Endodermal cell (in vitro differentiated cells): ENCODE data around the gene CD36. TPM values are rescaled to one million over a fixed set of nuclear protein-coding genes. Genes with fewer than 3 reads are reported as not detected.

Experiments used
- DNase-seq: peaks from one replicate; pipeline ENCODE4 v3.0.0-alpha.2; 2017
- H3K27ac ChIP-seq: 2 replicates; pipeline ENCODE4 v1.5.1; 2013; ENCODE audit warnings: mild to moderate bottlenecking, low read depth, low read length, moderate library complexity
- H3K27me3 ChIP-seq: 2 replicates; pipeline ENCODE4 v1.6.1; 2013; ENCODE audit warnings: mild to moderate bottlenecking, low read length, moderate library complexity; ENCODE audit not compliant: insufficient read depth, control insufficient read depth, poor library complexity, severe bottlenecking
- H3K36me3 ChIP-seq: 2 replicates; pipeline ENCODE4 v1.7.0; 2013; ENCODE audit warnings: mild to moderate bottlenecking, low read length, moderate library complexity; ENCODE audit not compliant: control insufficient read depth, insufficient read depth
- H3K4me1 ChIP-seq: one replicate; pipeline ENCODE4 v1.7.0; 2013; ENCODE audit warnings: low read length; ENCODE audit not compliant: control insufficient read depth, insufficient read depth
- H3K4me3 ChIP-seq: 2 replicates; pipeline ENCODE4 v1.5.1; 2013; ENCODE audit warnings: mild to moderate bottlenecking, low read length, moderate library complexity
- H3K9ac ChIP-seq: 2 replicates; pipeline ENCODE4 v1.6.1; 2013; ENCODE audit warnings: mild to moderate bottlenecking, low read length, moderate library complexity; ENCODE audit not compliant: poor library complexity, severe bottlenecking; ENCODE audit errors: extremely low read depth
- H3K9me3 ChIP-seq: 2 replicates; pipeline ENCODE4 v1.6.1; 2013; ENCODE audit warnings: mild to moderate bottlenecking, low read length, moderate library complexity; ENCODE audit not compliant: control insufficient read depth
- H3K27ac Mint-ChIP-seq: 2 replicates; pipeline ENCODE4 v1.8.0; 2020; ENCODE audit warnings: mixed read lengths
- H3K27me3 Mint-ChIP-seq: 2 replicates; pipeline ENCODE4 v1.8.0; 2021; ENCODE audit warnings: mild to moderate bottlenecking, mixed read lengths; ENCODE audit not compliant: insufficient read depth
- H3K36me3 Mint-ChIP-seq: 2 replicates; pipeline ENCODE4 v1.8.0; 2020; ENCODE audit warnings: low read depth, mixed read lengths
- H3K4me1 Mint-ChIP-seq: 2 replicates; pipeline ENCODE4 v1.8.0; 2020; ENCODE audit warnings: mixed read lengths
- H3K4me3 Mint-ChIP-seq: 2 replicates; pipeline ENCODE4 v1.8.0; 2020; ENCODE audit warnings: mild to moderate bottlenecking, moderate library complexity, mixed read lengths
- H3K9me3 Mint-ChIP-seq: 2 replicates; pipeline ENCODE4 v1.8.0; 2020; ENCODE audit warnings: mild to moderate bottlenecking, mixed read lengths
- WGBS, 2 experiments: methylation state at CpG; one replicate each; pipeline versions ENCODE4 v1.1.5 to v1.1.7; 2013; ENCODE audit warnings: missing lambda C conversion rate in 2 of 2, mixed read lengths in 1 of 2; ENCODE audit not compliant: insufficient coverage in 1 of 2, insufficient read length in 1 of 2; 5-methylcytosine and 5-hydroxymethylcytosine counted together
- total RNA-seq, 2 donors: library from RNA; stranded (reverse); fragmentation: NEBNext Ultra II Directional in 1 of 2; extraction: Animal tissue kit (Norgen Biotek cat#: 25700) in 1 of 2; gene quantifications; 2 replicates in 1 of 2; 3 replicates in 1 of 2; pipeline ENCODE4 v1.2.1, GENCODE V29; 2021
- TF ChIP-seq, protein P1 (sequence below): fragments of 200-600 bp; sonication (generic); conservative IDR thresholded peaks from 2 replicates; pipeline ENCODE4 v1.5.0; 2021; ENCODE audit warnings: antibody characterized with exemption, mild to moderate bottlenecking

Gene CD36
- total RNA-seq, 2 donors from 2014 or later, result 0.18 to 0.29 TPM

DNA sequence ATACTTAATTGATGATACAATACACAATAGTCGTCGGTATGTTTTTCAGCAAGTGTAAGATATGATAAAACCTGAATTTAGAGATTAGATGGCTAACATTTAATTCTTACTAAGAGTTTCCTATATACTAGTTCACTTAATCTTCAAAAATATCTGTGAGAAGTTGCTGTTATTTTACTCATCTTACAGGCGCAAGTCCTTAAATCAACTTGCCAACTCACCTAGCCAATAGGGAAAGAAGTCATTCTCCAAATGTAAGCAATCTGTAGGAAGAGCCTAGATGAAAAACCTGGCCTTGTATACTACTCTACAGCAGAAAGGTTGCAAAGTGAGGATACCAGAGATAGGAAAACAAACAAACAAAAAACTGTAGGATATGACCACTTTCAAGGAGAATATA lies 10.6 kb downstream of the CD36 start:
- Histone ChIP-seq H3K27me3 (no peaks in the 10 kb centered on the region), H3K9ac (no peak overlapping the region), H3K4me1 (no peaks in the 10 kb centered on the region), H3K27ac (no peak overlapping the region), H3K4me3 (no peak overlapping the region), H3K9me3 (no peaks in the 10 kb centered on the region), H3K36me3 (no peaks in the 10 kb centered on the region)
- Mint-ChIP-seq H3K27me3 (no peaks in the 10 kb centered on the region), H3K27ac (no peak overlapping the region), H3K4me1 (no peaks in the 10 kb centered on the region), H3K4me3 (no peak overlapping the region), H3K9me3 (no peaks in the 10 kb centered on the region), H3K36me3 (no peaks in the 10 kb centered on the region)
- WGBS, 2 experiments, result 84% methylated on average over 2 of the region's 3 CpGs; no CpG with 5 or more reads in 1 of the 2 experiments
- DNase-seq, result no peak
- TF ChIP-seq, protein P1, sequence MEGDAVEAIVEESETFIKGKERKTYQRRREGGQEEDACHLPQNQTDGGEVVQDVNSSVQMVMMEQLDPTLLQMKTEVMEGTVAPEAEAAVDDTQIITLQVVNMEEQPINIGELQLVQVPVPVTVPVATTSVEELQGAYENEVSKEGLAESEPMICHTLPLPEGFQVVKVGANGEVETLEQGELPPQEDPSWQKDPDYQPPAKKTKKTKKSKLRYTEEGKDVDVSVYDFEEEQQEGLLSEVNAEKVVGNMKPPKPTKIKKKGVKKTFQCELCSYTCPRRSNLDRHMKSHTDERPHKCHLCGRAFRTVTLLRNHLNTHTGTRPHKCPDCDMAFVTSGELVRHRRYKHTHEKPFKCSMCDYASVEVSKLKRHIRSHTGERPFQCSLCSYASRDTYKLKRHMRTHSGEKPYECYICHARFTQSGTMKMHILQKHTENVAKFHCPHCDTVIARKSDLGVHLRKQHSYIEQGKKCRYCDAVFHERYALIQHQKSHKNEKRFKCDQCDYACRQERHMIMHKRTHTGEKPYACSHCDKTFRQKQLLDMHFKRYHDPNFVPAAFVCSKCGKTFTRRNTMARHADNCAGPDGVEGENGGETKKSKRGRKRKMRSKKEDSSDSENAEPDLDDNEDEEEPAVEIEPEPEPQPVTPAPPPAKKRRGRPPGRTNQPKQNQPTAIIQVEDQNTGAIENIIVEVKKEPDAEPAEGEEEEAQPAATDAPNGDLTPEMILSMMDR, result no peak

DNA sequence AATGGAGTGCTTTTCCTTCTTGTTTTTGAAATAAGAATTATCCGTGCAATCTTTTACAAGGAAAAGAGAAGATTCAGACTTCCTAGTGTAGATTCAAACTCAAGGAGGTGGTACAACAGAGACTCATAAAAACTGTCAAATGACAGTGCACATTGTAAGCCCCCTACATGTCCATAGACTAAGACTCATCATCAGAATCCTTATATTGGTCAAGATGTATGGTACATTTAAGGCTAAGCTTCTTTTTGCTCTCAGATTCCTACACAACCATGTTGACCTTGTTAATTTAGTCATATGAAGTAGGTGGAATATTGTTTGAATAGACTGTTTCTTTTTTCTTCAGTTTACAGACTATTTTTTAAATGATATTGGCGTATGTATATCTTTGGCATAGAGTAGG lies 11.6 kb downstream of the CD36 start:
- H3K4me3 Mint-ChIP-seq, result no peak overlapping the region
- no peaks in the 10 kb centered on the region for H3K36me3 Mint-ChIP-seq
- Histone ChIP-seq H3K4me1 (no peaks in the 10 kb centered on the region), H3K4me3 (no peak overlapping the region), H3K36me3 (no peaks in the 10 kb centered on the region), H3K9me3 (no peaks in the 10 kb centered on the region), H3K27ac (no peak overlapping the region), H3K27me3 (no peaks in the 10 kb centered on the region), H3K9ac (no peak overlapping the region)
- 88 to 100% methylated on average over 1 to 2 of the region's 2 CpGs for WGBS, 2 experiments
- H3K4me1 Mint-ChIP-seq, result no peaks in the 10 kb centered on the region
- H3K27ac Mint-ChIP-seq, result no peak overlapping the region
- no peaks in the 10 kb centered on the region for H3K9me3 Mint-ChIP-seq
- TF ChIP-seq, protein P1, result no peak
- H3K27me3 Mint-ChIP-seq, result no peaks in the 10 kb centered on the region
- DNase-seq, result no peak

DNA sequence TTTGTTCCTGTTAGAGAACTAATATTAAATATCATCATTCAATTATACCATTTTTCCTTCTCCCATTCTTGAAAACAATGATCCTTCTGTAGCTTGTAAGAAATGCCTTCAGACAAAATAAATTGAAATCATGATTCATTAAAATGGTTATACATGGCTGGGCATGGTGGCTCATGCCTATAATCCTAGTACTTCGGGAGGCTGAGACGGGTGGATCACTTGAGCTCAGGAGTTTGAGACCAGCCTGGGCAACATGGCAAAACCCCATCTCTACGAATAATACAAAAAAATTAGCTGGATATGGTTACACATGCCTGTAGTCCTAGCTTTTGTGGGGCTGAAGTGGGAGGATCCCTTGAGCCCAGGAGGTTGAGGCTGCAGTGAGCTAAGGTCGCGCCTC lies 13.0 kb downstream of the CD36 start:
- Mint-ChIP-seq H3K9me3 (no peaks in the 10 kb centered on the region), H3K27ac (no peak overlapping the region), H3K4me3 (no peak overlapping the region), H3K27me3 (no peaks in the 10 kb centered on the region), H3K4me1 (no peaks in the 10 kb centered on the region), H3K36me3 (no peaks in the 10 kb centered on the region)
- TF ChIP-seq, protein P1, result no peak
- Histone ChIP-seq H3K4me1 (no peaks in the 10 kb centered on the region), H3K27ac (no peak overlapping the region), H3K36me3 (no peaks in the 10 kb centered on the region), H3K9ac (no peak overlapping the region), H3K9me3 (no peaks in the 10 kb centered on the region), H3K4me3 (no peak overlapping the region), H3K27me3 (no peaks in the 10 kb centered on the region)
- 91 to 100% methylated on average over 3 to 5 of the region's 5 CpGs for WGBS, 2 experiments
- no peak for DNase-seq
